NT2/D1 (cell line): ENCODE measurements around the gene SHROOM4.

ENCODE experiments used
- SUZ12 ChIP-seq: IDR thresholded peaks from 2 replicates; pipeline ENCODE4 v1.6.1; 2011; ENCODE audit not compliant: insufficient read length, insufficient read depth; ENCODE audit errors: extremely low read depth
- YY1 ChIP-seq: IDR thresholded peaks from 2 replicates; pipeline ENCODE4 v1.6.1; 2011; ENCODE audit not compliant: insufficient read length, insufficient read depth
- ZNF274 ChIP-seq: IDR thresholded peaks from 2 replicates; pipeline ENCODE4 v1.6.1; 2011; ENCODE audit warnings: mild to moderate bottlenecking, low read depth, low read length

GRCh38 chrX:50697691-50698090, 116.3 kb downstream of the SHROOM4 start:
- no peak for TF ChIP-seq YY1
- TF ChIP-seq ZNF274: no peak
- no peak for TF ChIP-seq SUZ12
